ENCODE results near the gene ABCB11.

DNA sequence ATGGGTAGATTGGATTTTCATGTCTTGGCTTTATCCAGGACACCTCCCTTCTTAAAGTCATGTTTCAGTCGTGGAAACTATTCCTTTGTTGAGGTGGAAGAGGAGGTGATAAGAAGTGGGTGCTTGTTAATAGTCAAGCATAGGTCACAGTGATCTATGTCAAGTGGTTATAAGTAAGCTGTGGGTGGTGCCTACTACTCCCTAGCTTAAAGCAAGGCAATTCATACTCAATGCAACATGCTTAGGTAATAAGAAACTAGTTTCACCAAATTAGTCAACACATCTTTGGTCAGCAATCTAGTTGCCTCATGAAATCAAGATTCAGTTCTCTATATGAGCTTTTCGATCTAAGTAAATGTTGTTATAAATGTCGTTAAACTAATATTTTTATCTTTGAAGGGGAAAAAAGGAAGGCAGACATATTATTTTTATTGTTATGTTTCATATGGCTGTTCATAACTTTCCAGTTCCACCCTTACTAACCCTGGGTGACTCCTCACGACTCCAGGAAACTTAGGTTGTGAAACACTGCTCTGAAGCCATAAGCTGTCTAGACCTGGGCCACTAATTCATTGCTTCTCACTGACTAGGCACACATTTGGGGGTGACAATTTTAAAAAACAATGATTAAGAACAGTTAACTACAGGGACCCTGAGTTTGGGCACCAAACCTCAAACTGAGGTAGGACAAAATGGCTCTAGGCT is 5.8 kb upstream of the ABCB11 start:
- TF ChIP-seq CTCF (IDR thresholded peaks at IDR 0.05 in 4 of 5, conservative IDR thresholded peaks at IDR 0.05 in 1 of 5): no peak
- no peak for TF ChIP-seq POLR2A (IDR thresholded peaks at IDR 0.05)

Data from gastrocnemius medialis (tissue), 4 donors.